Kidney tubule cell (primary cell): ENCODE results near the gene ARHGAP6.

Experiments
- DNase-seq: peaks from one replicate; pipeline ENCODE4 v3.0.0-alpha.2; 2018; ENCODE audit warnings: low spot score

ARHGAP6 gene

DNA sequence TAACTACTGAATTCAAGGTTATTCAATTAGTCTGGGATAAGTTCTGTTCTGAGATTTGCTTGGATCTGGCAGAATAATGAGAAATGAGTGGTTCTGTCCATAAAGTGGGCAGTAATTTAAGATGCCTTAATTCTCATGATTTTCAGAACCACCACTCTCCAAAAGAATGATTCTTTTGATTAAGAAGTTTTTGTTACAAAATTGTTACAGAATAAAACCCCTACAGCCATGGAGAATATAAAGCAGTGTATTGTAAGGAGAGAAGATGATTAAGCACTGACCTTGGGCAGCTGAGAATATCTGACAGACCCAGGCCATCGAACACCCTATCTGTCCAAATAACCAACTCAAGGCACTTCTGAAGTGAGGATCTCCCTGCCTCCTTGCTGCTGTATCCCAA is 360.1 kb downstream of the ARHGAP6 start:
- no peak for DNase-seq

DNA sequence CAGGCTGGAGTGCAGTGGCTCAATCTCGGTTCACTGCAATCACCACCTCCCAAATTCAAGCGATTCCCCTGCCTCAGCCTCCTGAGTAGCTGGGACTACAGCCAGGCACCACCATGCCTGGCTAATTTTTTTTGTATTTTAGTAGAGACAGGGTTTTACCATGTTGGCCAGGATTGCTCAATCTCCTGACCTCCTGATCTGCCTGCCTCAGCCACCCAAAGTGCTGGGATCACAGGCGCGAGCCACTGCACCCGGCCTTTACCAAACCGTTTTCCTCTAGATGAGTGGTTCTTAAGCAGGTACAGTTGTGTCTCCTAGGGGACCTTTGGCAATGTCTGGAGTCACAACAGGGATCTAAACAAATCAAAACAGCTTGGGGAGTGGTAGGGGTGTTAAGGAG is 360.9 kb downstream of the ARHGAP6 start:
- no peak for DNase-seq

DNA sequence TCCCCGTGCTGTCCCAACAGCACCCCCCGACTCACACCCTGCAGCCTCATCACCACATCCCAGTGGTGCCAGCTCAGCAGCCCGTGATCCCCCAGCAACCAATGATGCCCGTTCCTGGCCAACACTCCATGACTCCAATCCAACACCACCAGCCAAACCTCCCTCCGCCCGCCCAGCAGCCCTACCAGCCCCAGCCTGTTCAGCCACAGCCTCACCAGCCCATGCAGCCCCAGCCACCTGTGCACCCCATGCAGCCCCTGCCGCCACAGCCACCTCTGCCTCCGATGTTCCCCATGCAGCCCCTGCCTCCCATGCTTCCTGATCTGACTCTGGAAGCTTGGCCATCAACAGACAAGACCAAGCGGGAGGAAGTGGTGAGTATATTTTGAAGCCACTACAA is 367.1 kb downstream of the ARHGAP6 start:
- no peak for DNase-seq

DNA sequence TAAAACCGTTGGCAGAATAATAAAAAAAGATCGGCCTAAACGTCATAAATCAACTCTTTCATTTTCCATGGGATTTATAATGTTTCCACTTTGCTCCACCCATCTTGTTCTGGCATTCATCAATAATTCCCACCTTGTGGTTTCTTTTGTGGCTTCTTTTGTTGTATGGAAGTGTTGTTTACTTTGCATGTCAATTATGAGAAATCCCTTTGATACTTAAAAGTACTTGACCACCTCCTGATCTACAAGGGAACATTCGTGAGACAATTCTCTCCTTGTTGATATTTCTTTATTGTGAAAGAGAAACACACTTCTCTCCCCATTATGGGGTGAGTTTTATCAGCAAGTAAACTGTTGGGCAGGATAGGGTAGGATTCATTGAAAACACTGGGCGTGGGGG is 369.7 kb downstream of the ARHGAP6 start:
- no peak for DNase-seq

DNA sequence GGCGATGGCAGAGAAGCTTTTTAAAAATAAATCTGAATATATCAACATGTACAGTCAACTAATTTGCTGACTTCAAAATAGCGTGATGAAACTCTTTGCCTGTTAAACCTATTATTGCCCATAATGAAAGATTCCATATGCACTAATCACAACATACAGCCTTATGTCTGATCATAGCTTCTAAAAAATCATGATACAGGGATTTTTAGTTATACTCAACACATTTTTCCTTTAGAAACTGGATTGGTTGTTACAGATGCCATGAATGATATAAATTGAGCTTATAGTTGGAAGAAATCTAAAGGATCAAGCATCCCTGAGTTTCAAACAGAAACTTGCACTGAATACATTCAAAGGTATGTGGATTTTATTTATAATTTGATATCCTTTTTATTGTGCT is 372.6 kb downstream of the ARHGAP6 start, which contains the start of gene AMELX:
Gene AMELX, plus strand, starts transcription at position 301 of the 400 bp plus-strand sequence. CDS start 1,376 bp downstream, outside the sequence.
- DNase-seq, result no peak

DNA sequence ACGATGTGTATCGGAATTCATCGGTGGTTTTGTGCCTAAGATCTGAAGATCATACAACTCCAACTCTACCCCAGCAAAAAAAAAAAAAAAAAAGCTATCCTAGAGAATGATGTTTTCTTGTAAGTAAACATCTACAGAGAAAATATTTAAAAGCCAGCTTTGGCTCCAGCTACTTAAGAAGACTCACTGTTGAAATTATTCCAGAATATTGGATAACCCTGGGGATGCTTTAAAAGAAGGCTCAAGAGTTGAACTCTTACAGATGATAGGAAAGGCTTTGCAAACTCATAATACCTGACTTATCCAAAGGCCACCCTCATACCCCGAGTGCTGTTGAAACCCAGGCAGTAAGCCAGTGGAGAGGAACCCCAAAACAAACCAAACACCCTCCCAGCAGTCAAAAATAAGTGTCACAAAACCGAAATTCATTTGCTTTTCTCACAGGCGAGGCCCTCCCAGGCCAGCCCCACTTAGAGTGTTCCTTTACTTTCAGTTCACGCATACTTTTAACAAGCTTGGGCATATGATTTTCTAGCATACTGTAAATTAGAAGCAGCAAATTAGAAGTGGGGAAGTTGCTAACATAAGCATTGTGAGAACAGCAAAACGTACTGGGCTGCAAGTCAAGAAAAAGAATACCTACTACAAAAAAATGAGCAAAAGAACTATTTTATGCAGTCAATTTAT is 375.2 kb downstream of the ARHGAP6 start:
- DNase-seq, result no peak

- no peak for DNase-seq
These were observed 378.2 kb downstream of the ARHGAP6 start for GRCh38 chrX:11287505-11287904.

DNA sequence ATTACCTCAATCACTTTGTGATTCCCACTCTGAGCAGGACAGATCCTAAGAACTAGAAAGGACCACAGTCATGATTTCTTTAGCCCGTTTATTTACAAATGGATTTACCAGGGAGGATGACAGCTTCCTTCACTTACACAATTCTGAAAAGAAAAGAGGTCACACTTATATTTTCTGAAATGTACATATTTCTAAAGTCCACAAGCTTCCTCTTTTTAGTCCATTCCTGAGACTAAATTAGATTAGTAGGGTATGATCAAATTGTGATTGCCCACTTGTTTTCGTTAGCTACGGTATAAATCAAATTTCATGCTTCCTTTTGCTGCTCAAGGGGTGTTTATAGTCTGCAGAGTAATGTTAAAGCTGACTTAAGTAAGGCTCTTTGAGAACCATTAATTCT is 380.1 kb downstream of the ARHGAP6 start:
- DNase-seq, result no peak

DNA sequence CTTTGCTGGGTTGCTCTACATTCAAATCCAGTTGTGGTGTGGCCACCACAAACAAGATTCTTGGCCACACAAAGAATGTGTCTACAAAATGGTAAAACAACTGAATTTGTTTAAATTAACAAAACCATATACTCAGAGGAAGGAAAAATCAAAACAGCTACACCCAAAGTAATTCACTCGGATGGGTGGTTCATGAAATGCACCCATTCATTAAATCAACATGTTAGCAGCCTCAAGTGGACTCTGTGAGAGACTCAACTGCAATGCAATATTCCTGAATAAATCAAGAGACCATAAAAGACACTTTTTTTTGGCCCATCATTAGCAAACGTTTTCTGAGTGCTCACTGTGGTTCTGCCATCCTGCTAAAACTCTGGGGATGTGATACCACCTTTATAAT is 383.7 kb downstream of the ARHGAP6 start:
- DNase-seq, result no peak

DNA sequence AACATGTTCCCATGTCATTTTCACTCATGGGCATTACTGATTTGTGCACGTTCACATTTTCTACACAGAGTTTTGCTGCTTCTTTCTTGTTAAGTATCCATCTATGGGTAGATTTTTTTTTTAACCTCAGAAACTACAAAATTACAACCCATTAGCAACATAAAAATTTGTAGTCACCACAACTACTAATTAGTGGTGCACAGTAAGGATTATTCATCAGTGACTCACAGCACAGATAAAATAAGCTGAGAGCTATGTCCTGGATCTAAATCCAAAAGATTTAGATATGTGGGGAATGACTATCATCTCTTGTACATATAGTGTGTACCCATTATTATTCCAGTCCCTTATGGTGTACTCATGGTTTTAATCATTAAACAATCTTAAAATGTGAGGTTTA is 392.2 kb downstream of the ARHGAP6 start:
- DNase-seq, result peak; percentile 17

DNA sequence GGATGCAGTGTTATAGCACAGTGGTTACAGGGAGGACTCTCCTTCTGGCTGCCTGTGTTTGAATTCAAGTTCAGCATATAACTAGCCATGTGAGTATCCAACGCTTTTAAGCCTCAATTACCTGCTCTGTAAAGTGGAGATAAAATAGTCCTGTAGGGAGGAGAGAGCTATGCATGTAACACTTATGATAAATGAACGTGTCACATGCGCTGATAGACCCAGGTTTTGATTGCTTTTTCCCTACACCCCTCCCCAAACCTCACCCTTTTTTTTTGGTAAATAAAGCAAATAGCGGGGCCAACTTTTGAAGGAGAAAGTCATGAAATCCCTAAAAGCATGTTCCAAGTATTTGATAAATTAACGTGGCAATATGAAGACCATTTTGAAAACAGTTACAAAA is 392.9 kb downstream of the ARHGAP6 start:
- no peak for DNase-seq

DNA sequence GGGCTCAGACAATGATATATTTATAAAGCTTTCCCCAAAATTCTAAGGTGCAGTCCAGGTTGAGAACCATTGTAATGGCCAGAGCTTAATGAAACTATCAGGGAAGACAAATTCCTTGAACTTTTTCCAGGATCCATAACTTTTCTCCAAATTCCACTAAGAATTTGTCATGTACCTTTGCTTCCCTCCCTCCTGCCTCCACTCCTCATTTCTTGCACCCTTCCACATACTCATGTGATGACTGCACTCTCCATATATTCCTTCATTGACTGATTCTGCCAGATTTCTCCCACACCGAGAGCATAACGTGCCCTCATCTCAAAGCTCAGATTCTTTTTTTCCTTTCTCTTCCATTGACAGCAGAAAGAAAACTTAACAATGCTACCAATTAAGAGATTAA is 393.4 kb downstream of the ARHGAP6 start:
- no peak for DNase-seq

DNA sequence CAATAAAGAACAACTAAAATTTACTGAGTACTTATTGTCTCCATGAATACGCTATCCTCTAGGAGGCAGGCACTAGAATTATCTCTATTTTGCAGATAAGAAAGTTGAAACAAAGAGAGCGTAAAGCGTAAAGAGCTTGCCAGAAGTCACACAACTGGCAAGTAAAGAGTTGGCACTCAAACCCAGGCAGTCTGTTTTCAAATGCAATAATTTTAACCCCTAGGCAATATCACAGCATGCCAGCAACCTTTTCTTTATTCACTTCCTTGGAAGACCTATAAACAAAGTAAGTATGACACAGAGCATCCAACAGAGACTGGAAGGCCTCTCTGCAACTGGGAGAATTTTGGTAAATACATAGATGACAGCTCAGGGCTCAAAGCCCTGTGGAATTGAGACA is 395.7 kb downstream of the ARHGAP6 start:
- no peak for DNase-seq

- no peak for DNase-seq
These were observed 396.7 kb downstream of the ARHGAP6 start for GRCh38 chrX:11269006-11269405.

GRCh38 chrX:11267425-11267824 is 398.3 kb downstream of the ARHGAP6 start:
- DNase-seq, result peak; percentile 84

DNA sequence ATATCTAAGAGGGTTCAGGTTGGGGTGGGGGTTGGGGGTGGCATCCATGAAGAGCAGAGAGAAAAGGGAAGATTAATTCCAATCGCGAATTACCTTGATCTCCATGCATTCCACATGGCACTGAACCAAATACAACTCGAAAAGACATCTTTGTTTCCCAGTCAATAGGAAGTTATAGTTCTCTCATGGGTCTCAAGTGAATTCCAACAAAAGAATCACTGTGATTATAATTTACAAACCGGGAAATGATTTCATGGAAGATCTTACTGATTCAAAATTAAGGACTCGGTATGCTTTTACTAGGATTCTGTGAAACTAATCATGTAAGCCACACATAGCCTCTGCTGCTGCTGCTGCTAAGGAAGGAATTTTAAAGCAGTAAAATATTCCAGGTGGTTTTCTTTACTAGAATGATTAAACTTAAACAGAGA is 399.1 kb downstream of the ARHGAP6 start:
- no peak for DNase-seq

DNA sequence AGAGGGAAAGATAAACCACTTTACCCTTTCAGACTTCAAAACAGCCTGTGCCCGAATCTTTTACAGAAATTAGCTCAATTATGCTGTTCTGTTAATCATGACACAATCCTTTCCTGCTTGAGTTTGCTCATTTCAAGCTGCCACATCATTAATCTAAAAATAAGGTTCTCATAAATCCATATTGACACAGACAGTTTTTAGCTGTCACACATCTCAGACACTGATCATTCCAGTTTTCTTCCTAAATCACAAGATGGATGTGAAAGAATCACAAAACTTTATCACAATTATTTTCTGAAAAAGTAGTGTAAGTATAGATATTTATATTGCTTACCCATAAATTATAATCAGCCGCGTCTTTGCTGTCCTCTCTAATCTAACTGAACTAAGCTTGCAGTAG is 400.4 kb downstream of the ARHGAP6 start:
- no peak for DNase-seq

DNA sequence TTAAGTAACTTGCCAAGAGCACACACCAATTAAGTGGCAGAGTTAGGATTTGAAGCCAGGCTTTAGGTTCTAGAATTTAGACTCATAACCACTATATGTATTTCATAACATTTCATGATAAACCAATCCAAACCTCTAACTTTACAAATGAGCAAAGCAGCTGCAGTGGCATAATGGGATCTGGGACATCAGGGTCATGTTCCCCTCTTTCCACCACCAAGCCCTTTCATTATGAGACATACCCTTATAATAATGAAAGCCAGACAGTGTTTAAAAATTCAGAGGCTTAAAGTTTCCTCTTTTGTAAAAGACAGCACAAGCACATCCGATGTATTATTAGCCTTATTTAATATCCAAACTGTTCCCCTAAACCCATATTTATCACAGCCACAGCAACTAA is 400.8 kb downstream of the ARHGAP6 start:
- DNase-seq, result no peak

DNA sequence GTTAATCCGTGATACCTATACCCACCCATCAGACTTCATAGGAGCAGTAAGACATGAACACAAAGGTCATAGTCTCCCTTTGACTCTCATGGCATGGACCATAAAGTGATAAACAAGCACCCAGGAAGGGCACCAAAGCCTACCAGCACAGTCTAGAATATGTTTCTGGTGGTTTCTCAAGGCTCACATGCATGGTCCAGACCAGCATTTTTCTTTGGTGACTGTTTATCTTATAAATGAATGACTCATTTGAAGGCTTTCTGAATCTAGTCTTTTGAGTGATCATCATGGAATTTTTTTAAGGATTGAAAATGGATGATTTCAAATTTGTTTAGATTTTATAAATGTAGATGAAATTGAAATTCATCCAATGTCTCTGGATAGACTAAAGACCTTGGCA is 404.5 kb downstream of the ARHGAP6 start:
- peak; percentile 52 for DNase-seq

- DNase-seq, result no peak
These were observed 406.3 kb downstream of the ARHGAP6 start for GRCh38 chrX:11259437-11259836.

DNA sequence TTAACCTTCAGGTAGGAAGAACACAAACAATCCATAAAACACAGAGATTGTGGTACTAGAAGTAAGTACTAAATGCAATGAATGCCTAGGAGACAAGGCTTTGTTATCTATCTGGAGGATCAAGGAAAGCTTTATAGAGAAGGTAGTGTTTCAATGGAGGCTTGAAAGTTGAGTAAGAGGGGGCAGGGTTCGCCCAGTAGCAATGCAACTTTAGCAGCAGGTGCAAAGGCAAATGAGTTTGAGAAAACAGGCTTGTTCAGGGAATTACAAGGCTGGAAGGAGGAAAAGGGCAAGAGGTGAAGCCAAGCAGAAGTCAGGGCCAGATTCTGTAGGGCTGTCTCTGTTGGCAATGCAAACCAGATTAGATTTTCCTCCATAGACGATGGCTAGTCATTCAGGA is 408.0 kb downstream of the ARHGAP6 start:
- no peak for DNase-seq

GRCh38 chrX:11257290-11257689 is 408.4 kb downstream of the ARHGAP6 start:
- DNase-seq, result no peak

DNA sequence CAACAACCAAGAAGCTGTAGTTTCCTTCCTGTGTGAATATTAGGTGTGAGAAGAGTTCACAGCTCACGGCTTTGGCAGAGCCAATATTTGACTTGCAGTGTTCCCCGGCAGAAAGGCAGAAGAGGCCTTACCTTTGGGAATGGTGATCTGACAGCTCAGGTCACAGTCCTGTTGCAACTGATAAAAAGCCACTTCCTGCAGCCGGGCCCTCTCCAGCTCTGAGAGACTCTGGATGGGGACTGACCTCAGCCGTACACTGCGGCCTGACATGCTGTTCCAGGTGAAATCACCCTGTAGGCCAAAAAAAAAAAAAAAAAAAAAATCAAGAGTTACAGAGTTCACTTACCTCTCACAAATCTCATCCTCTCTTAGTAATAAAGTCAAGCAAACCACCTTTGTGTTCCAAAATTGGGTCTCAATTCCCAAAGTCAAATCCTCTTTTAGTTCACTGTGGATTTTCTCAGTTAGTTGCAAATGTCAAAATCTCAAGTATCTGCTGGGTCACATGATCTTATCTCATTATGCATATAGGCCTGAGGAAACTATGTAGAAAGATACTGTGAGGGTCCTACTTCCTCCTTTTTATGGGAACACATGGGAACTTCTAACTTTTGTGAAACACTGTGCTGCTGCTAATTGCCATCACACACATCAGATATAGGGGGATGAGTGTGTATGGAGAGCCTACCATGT is 411.2 kb downstream of the ARHGAP6 start:
- no peak for DNase-seq

- no peak for DNase-seq
These were observed 421.1 kb downstream of the ARHGAP6 start for GRCh38 chrX:11244636-11245035.
